ENCODE data around the gene TMEM164.
"Not testable (repeated sequence)": the region's sequence is repeated elsewhere in the genome, so short reads cannot be mapped to it uniquely, and the experiment has no call there.

The TMEM164 gene

DNA sequence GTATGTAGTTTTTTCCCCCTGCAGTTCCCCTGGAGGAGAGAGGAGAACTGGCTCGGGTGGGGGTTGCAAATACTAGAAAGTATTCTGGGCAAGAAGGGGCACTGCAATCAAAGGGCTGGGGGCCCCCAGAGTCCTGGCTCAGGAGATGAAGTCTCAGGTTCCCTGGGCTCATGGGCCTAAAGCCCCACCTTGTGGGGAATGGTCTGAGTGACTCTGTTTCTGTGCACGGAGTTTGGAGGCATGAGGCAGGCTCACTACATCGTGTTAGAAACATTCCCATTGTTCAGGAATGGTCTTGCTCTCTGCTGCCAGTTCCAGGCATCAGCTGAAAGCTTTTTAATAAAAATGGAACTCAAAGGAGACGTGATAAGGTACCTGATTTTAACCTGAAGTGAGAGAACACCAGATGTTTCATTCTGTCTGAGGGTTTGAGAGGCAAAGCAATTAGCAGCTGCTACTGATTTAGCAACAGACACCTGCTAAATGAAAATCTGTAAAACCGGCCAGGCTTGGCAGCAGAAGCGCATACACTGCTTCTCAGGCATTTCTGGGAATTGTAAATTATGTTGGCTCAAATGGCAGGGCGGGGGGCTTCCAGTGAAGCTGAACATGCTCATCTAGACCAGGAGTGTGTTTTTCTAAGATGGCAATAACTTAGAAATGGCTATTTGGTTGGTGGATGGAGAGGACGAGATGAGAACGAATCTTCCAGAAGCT lies 122.7 kb downstream of the TMEM164 start:
- DNase-seq (ENCODE audit: low read depth in 2 of 2, low spot score in 1 of 2): no peak

DNA sequence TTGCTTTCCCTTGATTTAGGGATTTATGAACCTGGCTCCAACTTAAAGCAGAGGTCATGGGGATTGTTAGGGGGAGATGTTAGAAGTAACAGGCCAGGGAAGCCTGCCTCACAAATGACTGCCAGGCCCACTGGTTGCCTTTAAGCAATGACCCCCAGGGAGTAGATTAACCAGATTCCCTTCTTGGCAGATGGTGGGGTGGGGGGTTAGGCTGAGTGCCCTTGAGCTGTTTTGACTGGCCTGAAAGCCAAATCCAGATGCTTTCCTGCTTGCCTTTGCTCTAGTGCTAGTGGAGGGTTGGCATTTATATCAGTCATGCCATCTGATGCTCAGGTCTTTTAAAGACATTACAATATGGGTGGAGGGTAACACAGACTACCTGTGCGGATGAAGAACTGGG lies 128.1 kb downstream of the TMEM164 start:
- DNase-seq (ENCODE audit: low read depth in 2 of 2, low spot score in 1 of 2): no peak

DNA sequence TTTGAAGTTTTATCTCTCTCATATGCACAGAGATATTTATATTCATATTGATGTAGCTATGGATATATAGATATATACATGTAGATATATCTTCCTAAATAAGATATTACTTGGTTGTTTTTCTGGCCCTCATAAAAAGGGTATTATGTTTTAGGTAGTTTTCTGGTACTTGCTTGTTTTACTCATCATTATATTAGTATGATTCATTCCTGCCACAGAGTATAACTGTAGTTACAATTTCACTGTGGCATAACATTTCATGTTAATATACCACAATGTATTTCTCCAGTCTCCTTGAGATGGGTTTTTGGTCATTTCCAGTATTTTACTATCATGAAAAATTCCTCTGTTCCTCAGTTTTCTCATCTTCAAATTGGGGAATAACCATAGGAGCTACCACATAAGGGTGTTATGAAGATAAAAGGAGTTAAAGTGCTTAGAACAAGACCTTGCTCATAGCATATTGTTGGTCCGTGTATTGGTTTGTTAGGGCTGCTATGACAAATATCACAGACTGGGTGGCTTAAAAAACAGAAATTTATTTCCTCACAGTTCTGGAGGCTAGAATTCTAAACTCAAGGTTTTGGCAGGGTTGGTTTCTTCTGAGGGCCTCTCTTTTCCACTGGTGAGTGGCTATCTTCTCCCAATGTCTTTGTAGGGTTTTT lies 129.7 kb downstream of the TMEM164 start:
- DNase-seq (ENCODE audit: low read depth in 2 of 2, low spot score in 1 of 2): no peak

DNA sequence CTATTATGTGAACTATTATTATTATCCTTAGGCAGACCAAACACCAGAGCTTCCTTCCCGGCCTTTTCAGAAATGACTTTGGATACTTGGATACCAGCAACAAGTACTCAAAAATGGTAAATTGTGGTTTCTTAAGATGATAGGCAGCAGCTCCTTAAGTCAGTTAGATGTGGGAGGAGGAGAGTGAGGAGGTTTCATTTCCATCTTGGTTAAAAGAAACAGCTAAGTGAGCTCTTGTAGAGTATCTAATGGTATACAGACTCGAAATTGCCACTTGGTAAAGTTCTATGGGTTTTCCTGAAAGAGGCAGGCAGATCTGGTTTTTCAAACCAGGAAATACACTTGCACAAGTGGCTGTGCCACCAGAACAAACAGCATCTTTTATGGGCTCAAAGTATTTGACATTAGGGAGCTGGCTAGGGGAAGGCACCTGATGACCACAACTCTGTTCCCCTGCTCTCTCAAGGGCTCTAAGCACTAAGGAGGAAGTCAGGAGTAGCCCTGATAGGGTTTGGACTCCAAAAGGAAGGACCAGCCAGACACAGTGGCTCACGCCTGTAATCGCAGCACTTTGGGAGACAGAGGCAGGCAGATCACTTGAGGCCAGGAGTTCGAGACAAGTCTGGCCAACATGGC lies 130.9 kb downstream of the TMEM164 start:
- no peak for DNase-seq (ENCODE audit: low read depth in 2 of 2, low spot score in 1 of 2)

DNA sequence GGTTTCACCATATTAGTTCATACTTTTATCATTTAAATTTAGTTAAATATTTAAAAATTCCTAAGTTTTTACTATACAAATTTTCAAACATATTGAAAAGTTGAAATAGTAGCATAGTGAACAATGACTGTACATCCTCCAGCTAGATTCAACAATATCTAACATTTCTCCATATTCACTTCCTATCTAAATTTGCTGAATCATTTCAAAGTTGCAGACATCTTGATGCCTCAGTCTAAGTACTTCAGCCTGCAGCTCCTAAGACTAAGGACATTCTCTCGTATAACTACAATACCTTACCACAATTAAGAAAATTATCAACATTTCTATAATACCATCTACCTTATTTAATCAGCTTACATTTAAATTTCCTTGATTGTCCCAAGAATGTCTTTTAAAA lies 132.7 kb downstream of the TMEM164 start:
- DNase-seq (ENCODE audit: low read depth in 2 of 2, low spot score in 1 of 2): no peak

DNA sequence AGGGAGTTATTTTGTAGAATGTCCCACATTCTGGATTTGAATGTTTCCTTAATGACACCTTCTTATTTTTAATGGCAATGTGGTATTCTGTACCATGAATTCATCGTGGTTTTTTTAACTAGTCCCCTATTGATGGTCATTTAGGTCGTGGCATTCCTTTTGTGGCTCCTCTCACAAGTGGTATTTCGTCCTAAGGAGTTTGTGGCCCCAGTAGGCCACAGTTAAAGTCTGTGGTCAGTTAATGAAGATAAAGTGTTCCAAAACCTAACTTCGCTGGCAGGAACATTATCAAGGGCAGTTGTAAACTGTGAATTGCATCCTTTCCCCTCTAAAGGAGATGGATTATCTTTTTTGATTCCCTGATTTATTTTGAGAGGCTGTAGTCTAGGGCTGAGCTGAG lies 133.2 kb downstream of the TMEM164 start:
- DNase-seq (ENCODE audit: low read depth in 2 of 2, low spot score in 1 of 2): no peak

DNA sequence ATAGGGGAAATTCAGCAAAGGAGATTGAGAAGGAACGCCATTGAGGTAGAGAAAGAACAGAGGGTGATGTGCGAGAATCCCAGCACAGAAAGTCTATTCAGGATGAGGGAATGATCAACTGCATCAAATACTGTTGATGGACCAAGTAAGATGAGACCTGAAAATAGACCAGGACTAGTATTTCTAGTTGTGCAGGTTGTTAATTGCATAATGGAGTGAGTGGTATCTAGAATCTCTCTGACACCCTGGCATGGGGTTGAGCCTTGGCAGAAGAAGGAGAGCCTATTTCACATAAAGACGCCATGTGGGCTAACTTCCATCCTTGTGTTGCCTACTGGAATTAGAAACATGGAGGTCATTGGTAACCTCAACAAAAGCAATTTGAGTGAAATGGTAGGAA lies 135.6 kb downstream of the TMEM164 start:
- no peak for DNase-seq (ENCODE audit: low read depth in 2 of 2, low spot score in 1 of 2)

DNA sequence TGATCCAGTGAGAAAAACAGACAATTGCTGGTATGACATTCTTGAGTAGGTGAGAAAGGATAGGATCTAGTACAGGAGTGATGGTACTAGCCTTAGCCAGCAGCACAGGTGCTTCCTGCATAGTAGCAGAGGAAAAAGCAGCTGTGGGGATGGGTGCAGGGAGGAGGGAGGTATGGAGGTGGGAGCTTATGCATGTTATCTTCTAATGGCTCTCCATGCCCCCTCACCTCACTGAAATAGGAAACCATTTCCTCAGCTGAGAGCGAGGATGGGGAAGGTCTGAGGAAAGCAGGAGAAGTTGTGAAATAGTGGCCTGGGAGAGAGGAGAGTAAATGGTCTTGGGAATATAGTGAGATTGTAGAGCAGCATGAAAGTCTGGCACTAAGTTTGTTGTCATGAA lies 136.3 kb downstream of the TMEM164 start:
- DNase-seq (ENCODE audit: low read depth in 2 of 2, low spot score in 1 of 2): no peak

DNA sequence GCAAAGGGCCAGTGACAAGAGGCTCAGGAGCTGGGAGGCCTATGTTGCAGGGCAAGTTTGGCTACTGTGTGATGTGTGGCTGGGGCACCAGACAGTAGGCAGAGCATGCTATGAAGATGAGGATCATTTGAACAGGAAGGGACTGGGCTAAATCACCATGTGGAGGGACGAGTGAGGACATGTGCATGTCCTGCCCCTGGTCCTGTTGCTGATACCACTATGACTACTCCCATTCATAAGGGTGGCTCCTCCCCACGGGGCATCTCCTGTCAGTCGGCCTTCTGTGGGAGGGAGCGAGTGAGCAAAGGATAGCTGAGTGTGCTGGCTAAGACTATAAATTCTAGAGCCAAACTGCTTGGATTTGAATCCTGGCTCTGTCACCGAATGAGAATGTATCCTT lies 139.2 kb downstream of the TMEM164 start:
- DNase-seq (ENCODE audit: low read depth in 2 of 2, low spot score in 1 of 2): no peak

DNA sequence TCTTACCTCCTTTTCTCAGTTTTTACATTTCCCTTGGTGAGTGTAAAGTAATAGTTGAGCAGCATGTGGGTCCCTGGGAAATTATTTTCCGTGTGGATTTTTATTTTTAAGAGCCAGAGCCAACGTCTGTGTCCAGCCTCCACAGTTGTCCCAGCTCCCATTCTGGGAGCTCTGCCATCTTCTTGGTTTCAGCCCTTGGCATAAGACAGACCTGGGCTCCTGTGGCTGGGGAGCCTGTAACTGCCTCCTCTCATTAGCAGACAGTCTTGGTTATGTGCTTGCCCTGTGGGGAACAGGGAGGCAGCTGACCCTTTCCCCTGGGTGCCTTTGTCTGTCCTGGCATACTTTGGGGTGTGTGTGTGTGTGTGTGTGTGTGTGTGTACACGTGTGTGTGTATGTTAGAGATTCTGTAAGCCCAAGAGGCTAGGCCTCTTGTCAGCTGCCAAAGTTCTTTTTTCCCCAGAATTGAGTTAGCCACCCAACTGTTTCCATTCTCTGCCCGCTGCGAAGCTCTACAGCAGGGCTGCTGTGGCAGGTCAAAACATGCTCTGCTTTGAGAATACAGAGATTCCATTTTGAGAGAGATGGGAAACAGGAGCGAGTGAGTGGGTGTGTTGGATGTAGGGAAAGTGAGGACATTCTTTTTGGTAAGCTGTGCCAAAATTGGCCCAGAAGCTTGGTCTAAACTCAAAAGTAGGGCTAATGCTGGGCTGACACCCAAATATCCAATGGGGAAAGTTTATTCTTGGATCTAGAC lies 140.7 kb downstream of the TMEM164 start:
- no peak for DNase-seq (ENCODE audit: low read depth in 2 of 2, low spot score in 1 of 2)

DNA sequence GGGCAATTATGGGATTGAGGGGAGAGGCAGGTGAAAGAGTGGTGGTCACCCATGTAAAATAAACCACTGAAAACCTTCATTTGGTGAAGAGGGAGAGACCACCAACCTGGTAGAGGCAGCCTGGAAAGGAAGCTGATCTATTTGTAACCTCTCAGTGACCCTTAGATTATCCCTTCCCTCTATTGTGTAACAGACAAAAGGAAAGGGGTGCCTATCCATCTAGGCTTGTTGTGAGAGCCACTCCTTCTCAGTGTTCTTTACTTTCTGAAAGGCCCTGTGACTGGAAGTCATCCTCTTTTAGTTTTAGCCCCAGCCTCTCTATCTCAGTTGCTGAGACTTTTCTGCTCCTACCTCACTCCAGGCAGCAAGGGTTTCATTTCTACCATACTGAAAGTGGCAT lies 142.4 kb downstream of the TMEM164 start:
- DNase-seq (ENCODE audit: low read depth in 2 of 2, low spot score in 1 of 2): no peak

DNA sequence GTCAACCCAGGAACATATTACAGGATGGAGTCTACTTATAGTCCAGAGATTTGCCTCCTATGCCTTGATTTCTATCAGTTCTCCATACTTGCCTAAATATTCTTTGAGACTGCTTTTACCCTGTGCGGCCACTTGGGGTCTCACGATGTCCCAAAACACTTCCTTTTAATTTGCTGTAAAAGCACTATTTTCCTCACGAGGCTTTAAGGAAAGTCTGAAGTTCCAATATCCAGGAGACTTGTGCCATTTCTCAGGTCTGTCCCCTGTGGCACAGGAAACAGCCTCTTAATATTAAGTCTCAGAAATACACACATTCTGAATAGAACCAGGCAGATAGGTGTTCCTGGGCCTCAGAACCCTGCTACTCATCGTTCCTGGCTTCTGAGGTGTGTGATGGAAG lies 142.9 kb downstream of the TMEM164 start:
- DNase-seq (ENCODE audit: low read depth in 2 of 2, low spot score in 1 of 2): no peak

DNA sequence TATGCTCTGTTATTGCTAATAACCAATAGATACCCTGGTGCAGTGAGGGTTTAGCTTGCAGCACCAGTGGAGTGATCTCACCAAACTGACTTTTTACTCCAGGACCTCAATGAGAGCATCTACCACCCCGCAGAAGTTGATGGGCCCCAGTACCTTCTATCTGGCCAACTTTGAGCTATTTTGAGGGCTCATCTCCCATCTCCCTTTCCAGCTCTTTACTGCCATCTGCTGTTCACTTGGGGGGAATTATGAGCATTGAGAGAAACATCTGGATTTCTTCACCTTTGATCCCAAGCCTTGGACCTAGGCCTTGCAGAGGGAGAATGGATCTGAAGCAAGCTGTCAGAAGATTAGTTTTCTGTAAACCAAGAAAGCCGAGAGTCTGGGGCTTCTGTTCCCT lies 143.6 kb downstream of the TMEM164 start:
- no peak for DNase-seq (ENCODE audit: low read depth in 2 of 2, low spot score in 1 of 2)

DNA sequence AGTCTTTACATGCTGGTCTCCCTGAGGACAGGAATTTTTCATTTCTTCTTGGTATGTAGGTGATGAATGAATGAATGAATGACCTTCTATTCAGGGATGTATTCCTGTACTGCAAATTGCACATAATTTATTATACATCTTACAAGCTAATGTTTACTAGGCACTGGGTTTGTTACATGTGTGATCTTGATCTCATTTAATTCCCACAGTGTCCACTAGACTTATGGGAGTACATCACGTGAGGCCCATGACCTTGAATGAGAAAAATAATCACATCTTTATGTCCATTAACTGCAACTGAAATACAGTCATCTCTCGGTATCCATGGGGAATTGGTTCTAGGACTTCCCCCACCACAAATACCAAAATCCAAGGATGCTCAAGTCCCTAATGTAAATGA lies 150.3 kb downstream of the TMEM164 start:
- no peak for DNase-seq (ENCODE audit: low read depth in 2 of 2, low spot score in 1 of 2)

DNA sequence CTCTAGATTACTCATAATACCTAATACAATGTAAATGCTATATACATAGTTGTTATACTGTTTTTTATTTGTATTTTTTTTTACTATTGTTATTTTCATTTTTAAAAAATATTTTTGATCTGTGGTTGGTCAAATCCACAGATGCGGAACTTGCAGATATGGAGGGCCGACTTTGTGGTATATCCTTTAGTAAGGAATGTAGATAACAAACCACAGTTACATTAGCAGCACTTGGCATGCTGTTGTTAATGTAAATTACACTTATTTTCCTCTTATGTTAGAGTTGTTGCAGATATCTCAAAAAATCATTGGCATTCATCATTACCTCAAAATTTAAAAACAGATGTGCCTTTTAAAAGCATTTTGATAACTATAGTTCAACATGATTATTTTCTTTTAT lies 151.0 kb downstream of the TMEM164 start:
- no peak for DNase-seq (ENCODE audit: low read depth in 2 of 2, low spot score in 1 of 2)

DNA sequence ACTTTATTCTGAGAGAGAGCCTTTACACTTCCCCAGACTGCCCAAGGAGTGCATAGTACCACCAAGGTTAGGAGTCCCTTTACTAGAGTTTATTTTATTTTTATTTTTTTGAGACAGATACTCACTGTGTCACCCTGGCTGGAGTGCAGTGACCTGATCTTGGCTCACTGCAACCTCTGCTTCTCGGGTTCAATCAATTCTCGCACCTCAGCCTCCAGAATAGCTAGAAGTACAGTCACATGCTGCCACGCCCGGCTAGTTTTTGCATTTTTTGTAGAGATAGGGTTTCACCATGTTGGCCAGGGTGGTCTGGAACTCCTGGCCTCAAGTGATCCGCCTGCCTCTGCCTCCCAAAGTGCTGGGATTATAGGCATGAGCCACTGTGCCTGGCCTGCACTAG lies 151.4 kb downstream of the TMEM164 start:
- DNase-seq (ENCODE audit: low read depth in 2 of 2, low spot score in 1 of 2): not testable (repeated sequence)

DNA sequence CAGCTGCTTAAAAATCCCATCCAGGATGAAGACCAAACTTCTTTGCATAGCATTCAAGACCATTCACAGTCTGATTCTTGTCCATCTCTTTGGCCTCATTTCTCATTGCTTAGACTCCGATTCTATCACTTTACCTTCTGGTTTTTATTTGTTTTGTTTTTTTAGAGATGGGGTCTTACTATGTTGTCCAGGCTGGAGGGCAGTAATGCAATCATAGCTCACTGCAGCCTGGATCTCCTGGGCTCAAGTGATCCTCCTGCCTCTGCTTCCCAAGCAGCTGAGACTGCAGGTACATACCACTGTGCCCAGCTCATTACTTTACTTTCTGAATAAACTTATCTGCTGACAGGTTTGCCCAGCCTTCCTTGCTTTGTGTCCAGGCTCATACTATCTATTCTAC lies 152.8 kb downstream of the TMEM164 start:
- no peak for DNase-seq (ENCODE audit: low read depth in 2 of 2, low spot score in 1 of 2)

DNA sequence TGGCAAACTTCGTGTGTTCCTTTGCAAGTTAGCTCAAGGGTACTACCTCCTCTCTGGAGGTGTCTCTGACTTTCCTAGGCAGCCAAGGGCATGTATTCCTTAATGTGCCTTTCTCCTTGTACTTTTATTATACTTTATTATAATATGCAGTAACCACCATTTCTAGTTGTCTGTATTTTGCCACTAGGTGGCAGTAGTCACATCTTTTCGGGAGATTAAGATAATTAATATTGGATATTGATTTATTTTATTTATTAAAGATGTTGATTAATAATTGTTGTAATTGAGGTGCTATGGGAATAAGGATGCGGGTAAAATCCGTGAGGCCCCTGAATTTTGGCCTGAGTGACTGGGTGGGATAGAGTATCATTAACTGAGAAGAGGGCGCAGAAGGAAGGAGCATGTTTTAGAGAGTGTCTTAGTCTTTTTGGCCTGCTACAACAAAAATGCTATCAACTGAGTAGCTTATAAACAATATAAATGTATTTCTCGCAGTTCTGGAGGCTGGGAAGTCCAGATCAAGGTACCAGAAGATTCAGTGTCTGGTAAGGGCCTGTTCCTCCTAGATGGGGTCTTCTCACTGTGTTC lies 153.3 kb downstream of the TMEM164 start:
- DNase-seq (ENCODE audit: low read depth in 2 of 2, low spot score in 1 of 2): no peak

DNA sequence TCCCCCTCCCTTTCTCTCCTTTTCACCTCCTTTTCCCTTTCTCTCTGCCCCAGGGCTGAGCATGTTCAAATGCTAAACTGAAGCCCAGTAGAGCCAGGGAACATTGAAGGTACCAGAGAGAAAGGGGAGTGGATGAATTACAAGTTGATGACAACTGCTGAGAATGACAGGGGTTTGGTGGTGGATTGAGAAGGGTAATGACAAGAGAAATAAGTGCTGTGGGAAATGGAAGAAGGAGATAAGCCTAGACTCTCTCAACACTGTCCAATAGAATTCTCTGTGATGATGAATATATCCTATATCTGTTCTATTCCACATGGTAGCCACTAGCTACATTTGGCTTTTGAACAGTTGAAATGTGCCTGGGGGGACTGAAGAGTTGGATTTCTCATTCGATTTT lies 154.5 kb downstream of the TMEM164 start:
- no peak for DNase-seq (ENCODE audit: low read depth in 2 of 2, low spot score in 1 of 2)

DNA sequence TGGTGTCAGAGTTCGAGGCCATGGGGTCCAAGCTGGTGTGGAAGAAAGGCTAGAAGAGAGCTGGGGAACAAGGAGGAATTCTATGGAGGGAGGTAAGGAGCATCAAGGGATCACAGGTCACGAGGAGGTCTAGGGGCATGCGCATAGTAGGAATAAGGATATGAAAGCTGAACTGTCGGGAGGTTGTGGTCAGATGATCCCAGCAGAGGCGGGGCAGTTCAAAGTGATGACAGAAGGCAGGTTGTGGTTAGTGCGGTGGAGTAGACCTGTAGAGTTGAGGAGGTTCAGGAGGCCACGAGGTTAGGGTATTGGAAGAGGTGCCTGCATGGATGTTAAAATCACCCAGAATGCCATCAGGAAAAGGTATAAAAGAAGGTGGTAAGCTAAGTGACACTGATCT lies 156.3 kb downstream of the TMEM164 start:
- DNase-seq (ENCODE audit: low read depth in 2 of 2, low spot score in 1 of 2): no peak

DNA sequence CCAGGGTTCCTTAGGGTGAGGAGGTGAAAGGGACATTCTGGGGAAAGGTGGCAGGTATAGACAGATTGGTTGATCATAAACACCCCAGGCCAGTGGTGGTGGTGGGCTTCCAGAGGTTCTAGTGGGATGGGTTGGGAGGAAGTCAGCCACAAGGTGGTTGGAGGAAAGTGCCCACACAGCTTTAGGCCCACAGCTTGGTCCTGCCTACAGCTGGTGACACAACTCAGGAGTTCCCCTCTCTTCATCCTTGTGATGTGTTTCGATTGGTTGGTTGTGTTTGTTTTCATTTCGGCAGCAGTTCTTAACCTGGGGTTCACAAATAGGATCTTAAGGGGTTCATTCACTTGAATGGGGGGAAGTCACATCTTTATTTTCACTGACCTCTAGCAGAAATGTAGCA lies 157.0 kb downstream of the TMEM164 start:
- no peak for DNase-seq (ENCODE audit: low read depth in 2 of 2, low spot score in 1 of 2)

DNA sequence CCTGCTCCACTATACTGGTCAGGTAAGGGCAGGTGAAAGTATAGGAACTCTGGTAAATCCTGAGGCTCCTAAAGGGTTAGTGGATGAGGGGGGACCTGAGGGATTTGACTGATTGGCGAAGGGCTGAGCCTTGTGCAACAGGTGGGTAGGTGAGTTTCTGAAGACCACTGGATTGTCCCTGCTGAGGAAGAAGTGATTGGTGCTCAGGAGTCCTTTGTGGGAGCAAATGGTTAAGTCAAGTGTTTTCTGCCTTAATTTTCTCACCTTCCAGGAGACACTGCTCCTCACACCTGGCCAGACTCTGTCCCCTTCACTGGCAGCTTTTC lies 158.4 kb downstream of the TMEM164 start:
- no peak for DNase-seq (ENCODE audit: low read depth in 2 of 2, low spot score in 1 of 2)

Measured in stimulated activated CD8-positive, alpha-beta memory T cell treated with anti-CD3 and anti-CD28 coated beads, Interleukin-4, amount 100 ng/mL, for 4 hours (primary cell).